ENCODE measurements around the gene BCAM.
"Not testable (repeated sequence)": the region's sequence is repeated elsewhere in the genome, so short reads cannot be mapped to it uniquely, and the experiment has no call there.

The BCAM gene

DNA sequence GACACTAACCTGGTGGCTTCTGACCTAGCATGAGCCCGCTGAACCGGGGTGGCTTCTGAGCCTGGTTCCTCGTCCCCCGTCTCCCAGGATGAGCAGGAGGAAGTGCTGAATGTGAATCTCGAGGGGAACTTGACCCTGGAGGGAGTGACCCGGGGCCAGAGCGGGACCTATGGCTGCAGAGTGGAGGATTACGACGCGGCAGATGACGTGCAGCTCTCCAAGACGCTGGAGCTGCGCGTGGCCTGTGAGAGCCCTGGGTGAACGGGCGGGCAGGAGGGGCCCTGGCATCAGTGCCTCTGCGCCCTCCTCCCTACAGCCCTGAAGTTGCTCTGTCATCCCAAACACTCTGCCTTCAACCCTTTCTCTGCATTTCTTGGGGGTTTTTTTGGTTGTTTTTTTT lies 5.6 kb downstream of the BCAM start:
- in situ Hi-C loops (cut with MboI; ENCODE audit: low sequenced_read_pairs): no loop called here

DNA sequence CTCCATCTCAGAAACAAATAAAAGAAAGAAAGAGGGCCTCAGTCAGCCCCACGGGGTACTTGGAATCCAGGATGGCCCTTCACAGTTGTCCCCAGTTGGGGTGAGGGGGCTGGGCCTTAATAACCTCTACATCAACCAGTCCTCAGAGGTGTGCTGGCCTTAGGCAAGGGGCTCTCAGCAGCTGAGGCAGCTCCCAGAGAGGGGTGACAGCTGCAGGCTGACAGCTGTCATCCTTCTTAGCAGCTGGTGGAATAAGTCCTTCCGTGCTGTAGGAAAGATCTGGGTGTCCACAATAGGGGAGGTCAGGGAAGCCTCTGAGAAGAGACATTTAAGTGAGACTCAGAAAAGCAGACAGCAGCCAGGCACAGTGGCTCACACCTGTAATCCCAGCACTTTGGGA lies 7.4 kb downstream of the BCAM start:
- in situ Hi-C loops (cut with MboI; ENCODE audit: low sequenced_read_pairs): no loop called here

DNA sequence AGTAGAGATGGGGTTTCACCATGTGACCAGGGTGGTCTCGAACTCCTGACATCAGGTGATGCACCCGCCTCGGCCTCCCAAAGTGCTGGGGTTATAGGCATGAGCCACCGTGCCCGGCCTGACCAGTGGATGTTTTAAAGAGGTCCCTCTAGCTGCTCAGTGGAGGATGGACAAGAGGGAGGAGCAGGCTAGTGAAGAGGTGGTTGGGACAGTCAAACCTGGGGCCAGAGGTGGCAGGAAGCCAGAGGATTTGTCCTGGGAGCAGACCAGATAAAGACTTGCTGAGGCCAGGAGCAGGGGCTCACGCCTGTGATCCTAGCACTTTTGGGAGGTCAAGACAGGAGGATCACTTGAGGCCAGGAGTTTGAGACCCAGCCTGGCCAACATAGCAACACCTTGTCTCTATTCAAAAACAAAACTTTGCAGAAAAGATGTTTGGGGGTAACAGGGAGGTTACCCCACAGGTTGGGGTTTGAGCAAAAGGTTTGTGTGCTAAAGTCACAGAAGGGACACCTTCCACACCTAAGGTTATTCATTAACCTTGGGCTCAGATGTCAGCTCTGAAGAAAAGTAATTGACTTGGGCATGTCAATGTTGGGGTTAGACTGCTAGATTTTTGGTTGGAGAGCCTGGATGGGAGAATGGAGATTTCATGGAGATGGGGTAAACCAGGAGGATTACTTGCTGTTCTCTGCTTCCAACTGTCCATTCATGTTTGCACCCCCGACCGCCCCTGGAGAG lies 9.0 kb downstream of the BCAM start:
- in situ Hi-C loops (cut with MboI; ENCODE audit: low sequenced_read_pairs): no loop called here

DNA sequence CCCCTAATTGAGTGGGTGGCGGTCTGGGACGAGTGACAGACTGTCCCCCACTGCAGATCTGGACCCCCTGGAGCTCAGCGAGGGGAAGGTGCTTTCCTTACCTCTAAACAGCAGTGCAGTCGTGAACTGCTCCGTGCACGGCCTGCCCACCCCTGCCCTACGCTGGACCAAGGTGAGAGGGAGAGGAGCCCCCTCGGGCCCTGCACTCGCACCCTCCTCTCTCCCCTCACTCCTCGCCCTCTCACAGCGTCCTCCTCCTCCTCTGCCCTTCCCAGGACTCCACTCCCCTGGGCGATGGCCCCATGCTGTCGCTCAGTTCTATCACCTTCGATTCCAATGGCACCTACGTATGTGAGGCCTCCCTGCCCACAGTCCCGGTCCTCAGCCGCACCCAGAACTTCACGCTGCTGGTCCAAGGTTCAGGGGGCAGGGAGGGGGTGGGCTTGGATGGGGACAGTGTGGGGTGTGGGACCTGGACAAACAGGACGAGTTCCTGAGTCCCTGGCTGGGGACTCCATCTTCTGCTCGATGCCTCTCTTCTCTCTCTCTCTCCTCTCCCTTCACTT lies 9.6 kb downstream of the BCAM start:
- in situ Hi-C loops (cut with MboI; ENCODE audit: low sequenced_read_pairs): no loop called here

DNA sequence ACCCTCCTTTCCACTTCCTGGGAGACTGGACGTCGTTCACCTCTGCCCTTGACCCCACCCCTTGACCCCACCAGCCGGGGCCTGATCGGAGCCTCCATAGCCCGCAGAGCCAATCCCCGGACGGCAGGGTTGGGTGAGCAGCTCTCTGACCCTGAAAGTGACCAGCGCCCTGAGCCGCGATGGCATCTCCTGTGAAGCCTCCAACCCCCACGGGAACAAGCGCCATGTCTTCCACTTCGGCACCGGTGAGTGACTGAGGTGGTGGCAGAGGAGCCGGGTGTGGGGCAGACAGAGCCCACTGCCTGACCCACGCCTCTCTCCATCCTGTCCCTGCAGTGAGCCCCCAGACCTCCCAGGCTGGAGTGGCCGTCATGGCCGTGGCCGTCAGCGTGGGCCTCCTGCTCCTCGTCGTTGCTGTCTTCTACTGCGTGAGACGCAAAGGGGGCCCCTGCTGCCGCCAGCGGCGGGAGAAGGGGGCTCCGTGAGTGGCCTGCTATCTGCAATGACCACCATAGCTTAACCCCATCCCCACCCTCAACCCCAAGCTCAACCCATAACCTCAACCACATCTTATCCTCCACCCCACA lies 10.4 kb downstream of the BCAM start:
- in situ Hi-C loops (cut with MboI; ENCODE audit: low sequenced_read_pairs): no loop called here

DNA sequence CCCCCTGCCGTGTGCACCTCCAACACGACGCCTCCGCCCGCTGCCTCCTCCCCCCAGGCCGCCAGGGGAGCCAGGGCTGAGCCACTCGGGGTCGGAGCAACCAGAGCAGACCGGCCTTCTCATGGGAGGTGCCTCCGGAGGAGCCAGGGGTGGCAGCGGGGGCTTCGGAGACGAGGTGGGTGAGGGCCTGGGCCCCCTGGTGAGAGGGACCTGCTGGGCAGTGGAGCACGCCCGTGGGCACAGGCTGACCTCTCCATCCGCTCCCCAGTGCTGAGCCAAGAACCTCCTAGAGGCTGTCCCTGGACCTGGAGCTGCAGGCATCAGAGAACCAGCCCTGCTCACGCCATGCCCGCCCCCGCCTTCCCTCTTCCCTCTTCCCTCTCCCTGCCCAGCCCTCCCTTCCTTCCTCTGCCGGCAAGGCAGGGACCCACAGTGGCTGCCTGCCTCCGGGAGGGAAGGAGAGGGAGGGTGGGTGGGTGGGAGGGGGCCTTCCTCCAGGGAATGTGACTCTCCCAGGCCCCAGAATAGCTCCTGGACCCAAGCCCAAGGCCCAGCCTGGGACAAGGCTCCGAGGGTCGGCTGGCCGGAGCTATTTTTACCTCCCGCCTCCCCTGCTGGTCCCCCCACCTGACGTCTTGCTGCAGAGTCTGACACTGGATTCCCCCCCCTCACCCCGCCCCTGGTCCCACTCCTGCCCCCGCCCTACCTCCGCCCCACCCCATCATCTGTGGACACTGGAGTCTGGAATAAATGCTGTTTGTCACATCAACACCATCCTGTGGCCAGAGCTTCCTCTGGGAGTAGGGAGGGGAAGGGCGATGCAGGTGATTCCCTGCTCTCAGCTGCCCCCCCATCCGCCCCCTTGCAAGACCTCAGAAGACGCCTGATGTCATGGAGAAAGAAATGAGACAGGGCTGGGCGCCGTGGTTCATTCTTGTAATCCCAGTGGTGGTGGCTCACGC lies 12.0 kb downstream of the BCAM start:
- in situ Hi-C loops (cut with MboI; ENCODE audit: low sequenced_read_pairs): no loop called here

DNA sequence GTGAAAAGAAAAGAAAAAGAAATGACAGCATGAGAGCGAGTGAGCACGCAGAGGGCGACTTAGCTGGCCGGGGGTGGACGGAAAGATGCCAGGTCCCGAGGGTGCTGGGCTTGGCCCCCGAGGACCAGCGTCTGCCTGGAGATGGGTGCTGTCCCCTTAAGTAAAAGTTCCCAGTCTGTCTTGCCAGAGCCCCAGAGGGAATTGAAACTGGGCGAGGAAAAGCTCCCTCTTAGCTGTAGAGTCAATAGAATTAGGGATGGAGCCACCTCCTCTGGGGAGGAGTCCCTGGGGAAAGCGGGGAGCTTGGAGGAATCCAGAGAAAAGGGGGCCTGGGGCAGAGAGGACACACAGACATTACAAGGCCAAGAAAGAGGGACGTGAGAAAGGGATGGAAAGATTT lies 13.3 kb downstream of the BCAM start:
- in situ Hi-C loops (cut with MboI; ENCODE audit: low sequenced_read_pairs): no loop called here

DNA sequence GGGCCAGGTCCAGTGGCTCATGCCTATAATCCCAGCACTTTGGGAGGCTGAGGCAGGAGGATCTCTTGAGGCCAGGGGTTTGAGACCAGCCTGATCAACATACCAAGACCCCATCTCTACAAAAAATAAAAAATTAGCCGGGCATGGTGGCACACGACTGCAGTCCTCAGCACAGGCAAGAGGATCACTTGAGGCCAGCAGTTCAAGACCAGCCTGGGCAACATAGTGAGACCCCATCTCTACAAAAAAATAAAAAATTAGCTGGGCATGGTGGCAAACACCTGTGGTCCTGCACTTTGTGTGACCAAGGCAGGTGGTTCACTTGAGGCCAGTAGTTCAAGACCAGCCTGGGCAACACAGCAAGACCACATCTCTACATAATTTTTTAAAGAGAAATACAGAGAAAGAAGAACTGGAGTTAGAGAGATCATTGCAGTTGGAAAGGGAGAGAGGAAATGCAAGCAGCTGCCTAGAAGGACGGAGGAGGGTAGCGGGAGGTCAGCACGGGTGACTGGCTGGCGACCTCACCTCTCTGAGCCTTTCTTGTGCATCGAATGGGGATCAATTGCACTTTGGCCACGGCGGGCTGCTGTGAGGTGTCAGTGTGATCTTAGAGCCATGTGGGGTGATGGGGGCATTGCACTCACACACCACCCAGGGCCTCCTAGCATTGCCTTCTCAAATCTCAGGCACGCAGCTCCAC lies 13.9 kb downstream of the BCAM start:
- in situ Hi-C loops (cut with MboI; ENCODE audit: low sequenced_read_pairs): no loop called here

DNA sequence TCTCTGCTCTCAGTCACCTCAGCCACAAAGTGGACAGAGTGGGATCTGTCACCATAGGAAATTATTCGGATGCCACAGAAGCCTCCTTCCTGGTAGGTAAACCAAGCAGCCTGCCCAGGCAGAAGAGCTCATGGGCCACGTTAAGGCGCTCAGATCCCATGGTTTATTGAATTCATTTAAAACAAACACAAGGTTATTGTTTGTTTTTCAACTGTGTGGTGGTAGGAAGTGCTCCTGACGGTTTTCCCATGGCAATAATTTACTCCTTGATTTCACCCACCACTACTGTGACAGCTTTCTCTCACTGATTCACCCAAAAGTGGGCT lies 14.4 kb downstream of the BCAM start:
- in situ Hi-C loops (cut with MboI; ENCODE audit: low sequenced_read_pairs): no loop called here

DNA sequence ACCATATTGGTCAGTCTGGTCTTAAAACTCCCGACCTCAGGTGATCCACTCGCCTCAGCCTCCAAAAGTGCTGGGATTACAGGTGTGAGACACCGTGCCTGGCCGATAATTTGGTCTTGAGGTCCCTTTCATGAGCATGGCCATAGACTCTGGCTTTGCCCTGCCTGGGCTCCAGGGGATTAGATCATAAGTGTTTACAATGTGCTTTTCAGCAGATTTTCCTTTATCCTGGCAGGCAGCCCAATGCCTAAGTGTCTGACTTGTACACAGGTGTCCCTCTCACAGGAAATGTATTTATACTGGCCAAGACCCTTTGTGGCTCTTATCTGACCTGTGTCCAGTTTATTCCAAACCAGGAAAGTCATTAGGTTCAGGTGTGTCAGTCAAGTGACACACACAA lies 15.9 kb downstream of the BCAM start:
- in situ Hi-C loops (cut with MboI; ENCODE audit: low sequenced_read_pairs): no loop called here

DNA sequence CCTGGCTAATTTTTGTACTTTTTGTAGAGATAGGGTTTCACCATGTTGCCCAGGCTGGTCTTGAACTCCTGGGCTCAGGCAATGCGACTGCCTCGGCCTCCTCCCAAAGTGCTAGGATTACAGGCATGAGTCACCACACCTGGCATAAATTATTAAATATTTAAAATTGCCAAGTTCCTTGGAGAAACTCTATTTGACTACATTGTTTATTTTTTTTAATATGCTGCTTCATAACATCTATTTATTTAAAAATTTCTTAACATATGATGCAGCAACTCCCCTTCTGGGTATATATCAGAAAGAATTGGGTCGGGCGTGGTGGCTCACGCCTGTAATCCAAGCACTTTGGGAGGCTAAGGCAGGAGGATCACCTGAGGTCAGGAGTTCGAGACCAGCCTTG lies 24.0 kb downstream of the BCAM start:
- in situ Hi-C loops (cut with MboI; ENCODE audit: low sequenced_read_pairs): not testable (repeated sequence)

DNA sequence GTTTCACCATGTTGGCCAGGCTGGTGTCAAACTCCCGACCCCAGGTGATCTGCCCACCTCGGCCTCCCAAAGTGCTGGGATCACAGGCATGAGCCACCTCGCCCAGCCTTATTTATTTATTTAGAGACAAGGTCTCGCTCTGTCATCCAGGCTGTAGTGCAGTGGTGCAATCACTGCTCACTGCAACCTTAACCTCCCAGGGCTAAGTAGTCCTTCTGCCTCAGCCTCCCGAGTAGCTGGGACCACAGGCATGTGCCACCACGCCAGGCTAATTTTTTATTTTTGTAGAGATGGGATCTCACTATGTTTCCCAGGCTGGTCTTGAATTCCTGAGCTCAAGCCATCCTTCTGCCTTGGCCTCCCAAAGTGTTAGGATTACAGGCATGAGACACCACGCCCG lies 25.5 kb downstream of the BCAM start:
- in situ Hi-C loops (cut with MboI; ENCODE audit: low sequenced_read_pairs): not testable (repeated sequence)

DNA sequence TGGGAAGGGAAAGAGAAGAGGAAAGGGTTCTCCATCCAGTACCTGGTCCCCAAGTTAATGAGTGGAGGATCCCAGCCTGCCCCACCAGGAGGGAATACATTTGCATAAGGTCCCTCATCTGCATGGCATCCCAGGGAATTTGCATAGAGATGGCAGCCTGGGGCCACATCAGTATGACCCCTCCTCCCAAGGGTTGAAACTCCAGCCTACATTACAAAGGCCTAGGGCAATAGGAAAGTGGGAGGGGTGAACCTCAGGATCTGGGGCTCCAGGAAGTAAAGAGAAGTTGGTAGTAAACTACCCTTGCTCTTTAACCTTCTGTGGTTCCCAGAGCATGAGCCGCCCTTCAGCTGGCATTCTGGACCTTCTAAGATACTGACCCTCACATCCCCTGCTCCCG lies 30.4 kb downstream of the BCAM start:
- in situ Hi-C loops (cut with MboI; ENCODE audit: low sequenced_read_pairs): no loop called here

DNA sequence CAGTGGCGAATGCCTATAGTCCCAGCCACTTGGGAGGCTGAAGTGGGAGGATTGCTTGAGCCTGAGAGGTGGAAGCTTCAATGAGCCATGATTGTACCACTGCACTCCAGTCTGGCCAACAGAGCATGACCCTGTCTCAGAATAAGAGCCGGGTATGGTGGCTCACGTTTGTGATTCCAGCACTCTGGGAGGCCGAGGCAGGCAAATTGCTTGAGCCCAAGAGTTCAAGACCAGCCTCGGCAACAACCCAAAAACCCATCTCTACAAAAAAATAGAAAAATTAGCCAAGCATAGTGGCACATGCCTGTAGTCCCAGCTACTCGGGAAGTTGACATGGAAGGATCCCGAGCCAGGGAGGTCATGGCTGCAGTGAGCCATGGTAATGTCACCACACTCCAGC lies 31.9 kb downstream of the BCAM start:
- in situ Hi-C loops (cut with MboI; ENCODE audit: low sequenced_read_pairs): no loop called here

DNA sequence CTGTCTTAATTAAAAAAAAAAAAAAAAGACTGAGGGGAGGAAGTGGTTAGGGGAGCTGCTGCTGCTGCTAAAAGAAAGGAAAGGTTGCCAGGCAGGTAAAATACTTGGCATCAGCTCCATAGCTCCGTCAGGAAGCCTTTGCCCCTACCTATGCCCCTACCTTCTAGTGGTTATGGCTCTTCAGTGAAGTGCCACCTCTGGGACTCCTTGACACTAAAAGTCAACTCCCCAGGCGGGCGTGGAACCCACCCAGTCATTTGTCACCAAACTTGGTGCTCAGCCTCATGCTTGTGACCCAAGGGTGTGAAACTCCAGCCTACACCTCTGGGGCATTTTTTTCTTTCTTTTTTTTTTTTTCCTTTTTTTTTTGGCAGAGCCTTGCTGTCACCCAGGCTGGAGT lies 32.3 kb downstream of the BCAM start:
- in situ Hi-C loops (cut with MboI; ENCODE audit: low sequenced_read_pairs): no loop called here

DNA sequence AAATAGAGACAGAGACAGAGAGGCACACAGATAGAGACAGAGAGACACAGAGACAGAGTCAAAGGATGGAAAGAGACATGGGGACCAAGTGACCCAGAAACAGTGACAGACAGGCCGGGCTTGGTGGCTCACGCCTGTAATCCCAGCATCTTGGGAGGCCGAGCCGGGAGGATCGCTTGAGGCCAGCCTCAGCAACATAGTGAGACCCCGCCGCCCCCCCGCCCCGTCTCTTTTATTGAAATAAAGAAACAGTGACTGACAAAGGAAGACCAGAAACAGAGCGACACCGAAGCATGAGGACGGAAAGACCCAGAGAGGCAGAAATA lies 36.3 kb downstream of the BCAM start:
- in situ Hi-C loops (cut with MboI; ENCODE audit: low sequenced_read_pairs): no loop called here

DNA sequence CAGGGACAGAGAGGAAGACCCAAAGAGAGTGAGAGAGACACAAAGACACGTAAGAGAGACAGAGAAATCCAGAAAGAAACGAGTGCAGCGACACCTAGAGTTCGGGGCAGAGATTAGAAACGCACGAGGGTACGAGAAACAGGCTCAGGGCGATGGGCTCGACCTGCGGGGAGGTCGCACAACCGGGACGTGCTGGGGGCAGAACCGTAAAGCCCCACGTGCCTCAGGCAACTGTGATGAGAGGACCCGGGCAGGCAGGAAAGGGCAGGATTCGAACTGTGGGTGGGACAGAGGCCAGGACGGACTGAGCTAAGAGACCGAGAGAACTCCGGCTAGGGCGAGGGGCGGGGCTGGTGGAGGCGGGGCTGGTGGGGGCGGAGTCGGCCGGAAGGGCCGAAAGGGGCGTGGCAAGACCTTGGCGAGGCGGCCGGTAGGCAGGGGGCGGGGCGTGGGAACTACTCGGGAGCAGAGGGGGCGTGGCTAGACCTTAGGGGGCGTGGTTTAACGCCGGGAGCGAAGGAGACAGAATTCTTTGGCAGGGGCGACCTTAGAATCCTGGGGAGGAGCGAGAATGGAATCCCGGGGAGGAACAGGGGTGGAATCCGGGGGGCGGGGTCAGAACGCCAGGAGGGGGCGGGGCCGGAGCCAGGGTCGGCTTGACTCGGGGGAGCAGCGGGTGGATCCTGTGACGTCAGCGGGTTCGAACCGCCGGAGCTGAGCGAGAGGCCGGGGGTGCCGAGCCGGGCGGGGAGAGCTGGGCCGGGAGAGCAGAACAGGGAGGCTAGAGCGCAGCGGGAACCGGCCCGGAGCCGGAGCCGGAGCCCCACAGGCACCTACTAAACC lies 36.9 kb downstream of the BCAM start, which contains the start of gene NECTIN2:
NECTIN2 (plus strand) TSS at position 686 of the 843 bp plus-strand sequence. CDS start 229 bp downstream, outside the sequence.
- in situ Hi-C loops (cut with MboI; ENCODE audit: low sequenced_read_pairs): no loop called here

DNA sequence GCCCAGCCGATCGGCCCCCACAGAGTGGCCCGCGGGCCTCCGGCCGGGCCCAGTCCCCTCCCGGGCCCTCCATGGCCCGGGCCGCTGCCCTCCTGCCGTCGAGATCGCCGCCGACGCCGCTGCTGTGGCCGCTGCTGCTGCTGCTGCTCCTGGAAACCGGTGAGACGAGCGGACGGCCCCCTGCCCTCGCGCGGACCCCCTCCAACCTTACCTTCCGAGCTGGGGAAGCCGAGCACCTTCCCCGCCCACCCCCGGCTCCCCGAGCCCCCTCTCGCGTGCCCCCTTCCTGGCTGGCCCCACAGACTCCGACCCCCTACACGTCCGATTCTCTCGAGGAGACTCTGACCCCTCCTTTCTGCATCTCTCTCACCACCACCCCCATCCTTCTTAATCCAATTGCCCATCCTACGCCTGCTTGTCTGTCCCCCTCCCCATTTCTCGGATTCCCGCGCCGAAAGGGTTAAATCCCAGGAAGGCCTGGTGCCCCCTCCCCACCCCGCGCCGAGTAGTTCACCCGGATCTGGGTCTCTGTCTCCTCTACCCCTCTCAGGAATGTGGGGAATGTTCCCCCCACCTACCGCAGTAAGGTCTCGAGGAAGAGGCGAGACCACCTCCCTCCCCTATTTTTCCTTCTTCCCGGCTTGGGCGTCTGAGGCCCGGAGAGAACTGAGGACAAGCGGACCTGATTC lies 37.7 kb downstream of the BCAM start:
- in situ Hi-C loops (cut with MboI; ENCODE audit: low sequenced_read_pairs): no loop called here
